Measurements from ENCODE around the gene FMNL2. TPM values are rescaled to one million over a fixed set of nuclear protein-coding genes. Genes with fewer than 3 reads are reported as not detected.

FMNL2 gene
- total RNA-seq, 1 donor from 2014 or later: 108 TPM

DNA sequence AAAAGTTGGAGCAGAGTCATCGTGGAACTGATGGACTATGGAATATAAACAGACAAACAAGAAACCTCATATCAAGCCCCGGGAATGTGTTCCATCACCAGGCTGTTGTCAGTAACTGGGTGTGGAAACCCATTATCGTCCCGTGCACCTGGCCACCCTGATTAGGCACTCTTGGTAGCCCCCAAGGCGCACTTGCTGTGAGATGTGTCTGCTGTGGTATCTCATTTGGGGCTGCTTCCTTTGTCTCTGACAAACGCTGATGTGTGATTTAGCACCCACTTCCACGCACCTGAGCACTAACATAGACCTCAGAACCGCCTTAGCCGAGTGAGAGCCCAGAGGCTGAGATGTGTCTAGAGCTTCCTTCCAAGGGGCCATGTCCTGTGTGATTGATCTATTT, 286.0 kb downstream of the FMNL2 start:
- TF ChIP-seq, protein P1, sequence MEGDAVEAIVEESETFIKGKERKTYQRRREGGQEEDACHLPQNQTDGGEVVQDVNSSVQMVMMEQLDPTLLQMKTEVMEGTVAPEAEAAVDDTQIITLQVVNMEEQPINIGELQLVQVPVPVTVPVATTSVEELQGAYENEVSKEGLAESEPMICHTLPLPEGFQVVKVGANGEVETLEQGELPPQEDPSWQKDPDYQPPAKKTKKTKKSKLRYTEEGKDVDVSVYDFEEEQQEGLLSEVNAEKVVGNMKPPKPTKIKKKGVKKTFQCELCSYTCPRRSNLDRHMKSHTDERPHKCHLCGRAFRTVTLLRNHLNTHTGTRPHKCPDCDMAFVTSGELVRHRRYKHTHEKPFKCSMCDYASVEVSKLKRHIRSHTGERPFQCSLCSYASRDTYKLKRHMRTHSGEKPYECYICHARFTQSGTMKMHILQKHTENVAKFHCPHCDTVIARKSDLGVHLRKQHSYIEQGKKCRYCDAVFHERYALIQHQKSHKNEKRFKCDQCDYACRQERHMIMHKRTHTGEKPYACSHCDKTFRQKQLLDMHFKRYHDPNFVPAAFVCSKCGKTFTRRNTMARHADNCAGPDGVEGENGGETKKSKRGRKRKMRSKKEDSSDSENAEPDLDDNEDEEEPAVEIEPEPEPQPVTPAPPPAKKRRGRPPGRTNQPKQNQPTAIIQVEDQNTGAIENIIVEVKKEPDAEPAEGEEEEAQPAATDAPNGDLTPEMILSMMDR (IDR thresholded peaks at IDR 0.05; ENCODE audit: unreplicated experiment): no peak
- peaks cover 4% of the 10 kb centered on the region for H3K4me1 Mint-ChIP-seq (ENCODE audit: low read depth)
- H3K4me3 Mint-ChIP-seq (ENCODE audit: low read depth): no peak overlapping the region
- H3K36me3 Mint-ChIP-seq (ENCODE audit: insufficient read depth): peaks cover 49% of the 10 kb centered on the region
- no peaks in the 10 kb centered on the region for H3K9me3 Mint-ChIP-seq (ENCODE audit: low read depth)
- H3K27me3 Mint-ChIP-seq: no peaks in the 10 kb centered on the region
- H3K27ac Mint-ChIP-seq: no peak overlapping the region
- no peak for DNase-seq (ENCODE audit: low spot score, unreplicated experiment)

DNA sequence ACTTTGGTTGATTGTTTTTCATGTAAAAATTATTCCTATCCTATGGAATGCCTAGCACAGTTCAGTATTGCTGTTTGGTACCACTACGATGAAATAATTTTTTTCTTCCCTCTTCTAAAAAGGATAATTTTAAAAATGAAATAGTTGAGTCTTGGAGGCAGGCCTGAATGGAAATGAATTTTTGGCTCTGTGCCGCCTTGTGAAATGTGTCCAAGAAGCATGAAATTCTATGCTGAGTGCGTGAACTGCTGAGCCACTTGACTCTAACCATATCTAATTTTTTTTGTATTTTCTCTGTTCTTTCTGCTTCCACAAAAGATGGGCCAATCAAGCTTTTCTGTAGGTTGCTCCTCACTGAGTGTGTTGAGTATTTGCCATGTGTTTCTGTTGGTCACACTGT, 287.2 kb downstream of the FMNL2 start:
- TF ChIP-seq, protein P1 (IDR thresholded peaks at IDR 0.05; ENCODE audit: unreplicated experiment): no peak

DNA sequence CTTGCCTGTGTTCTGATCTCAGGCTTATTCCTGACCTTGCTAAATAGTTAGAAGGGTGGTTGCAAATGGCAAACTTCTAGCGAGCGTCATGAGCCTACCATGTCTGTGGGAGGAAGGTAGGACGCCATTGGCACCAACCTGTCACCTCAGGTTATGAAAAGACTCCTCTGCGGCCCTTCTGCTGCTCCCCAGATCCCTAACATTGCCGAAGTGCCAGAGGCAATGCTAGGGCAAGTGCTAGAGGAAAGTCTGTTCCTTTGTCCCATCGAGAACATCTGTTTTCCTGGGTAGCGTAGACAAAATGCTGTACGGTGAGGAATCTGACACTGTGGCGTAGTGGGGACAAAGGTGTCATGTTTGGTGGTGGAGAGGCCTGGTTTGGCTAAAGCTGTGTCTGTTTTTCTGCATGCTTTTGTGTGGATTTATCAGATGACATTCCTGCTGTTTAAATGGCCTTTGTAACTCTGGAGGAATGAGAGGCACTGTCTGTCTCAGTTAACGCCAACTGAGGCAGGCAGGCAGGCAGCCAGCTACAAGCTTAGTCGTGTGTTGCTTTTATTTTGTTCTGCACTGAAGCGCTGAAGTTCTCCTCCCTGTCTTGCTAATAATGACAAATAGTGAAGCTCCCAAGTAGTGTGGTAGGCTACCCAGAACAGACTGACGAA, 288.2 kb downstream of the FMNL2 start:
- no peak overlapping the region for H3K4me3 Mint-ChIP-seq (ENCODE audit: low read depth)
- peaks cover 11% of the 10 kb centered on the region for H3K4me1 Mint-ChIP-seq (ENCODE audit: low read depth)
- TF ChIP-seq, protein P1 (IDR thresholded peaks at IDR 0.05; ENCODE audit: unreplicated experiment): no peak
- no peak for DNase-seq (ENCODE audit: low spot score, unreplicated experiment)
- H3K27me3 Mint-ChIP-seq: no peaks in the 10 kb centered on the region
- peaks cover 48% of the 10 kb centered on the region for H3K36me3 Mint-ChIP-seq (ENCODE audit: insufficient read depth)
- H3K27ac Mint-ChIP-seq: peak overlapping the region; percentile 71
- H3K9me3 Mint-ChIP-seq (ENCODE audit: low read depth): no peaks in the 10 kb centered on the region

More for the DNA sequence above, 287.2 kb downstream of the FMNL2 start:
- Mint-ChIP-seq H3K4me1 (ENCODE audit: low read depth) (peaks cover 11% of the 10 kb centered on the region), H3K27me3 (no peaks in the 10 kb centered on the region), H3K9me3 (ENCODE audit: low read depth) (no peaks in the 10 kb centered on the region), H3K27ac (no peak overlapping the region), H3K36me3 (ENCODE audit: insufficient read depth) (peaks cover 45% of the 10 kb centered on the region), H3K4me3 (ENCODE audit: low read depth) (no peak overlapping the region)
- DNase-seq (ENCODE audit: low spot score, unreplicated experiment): no peak

DNA sequence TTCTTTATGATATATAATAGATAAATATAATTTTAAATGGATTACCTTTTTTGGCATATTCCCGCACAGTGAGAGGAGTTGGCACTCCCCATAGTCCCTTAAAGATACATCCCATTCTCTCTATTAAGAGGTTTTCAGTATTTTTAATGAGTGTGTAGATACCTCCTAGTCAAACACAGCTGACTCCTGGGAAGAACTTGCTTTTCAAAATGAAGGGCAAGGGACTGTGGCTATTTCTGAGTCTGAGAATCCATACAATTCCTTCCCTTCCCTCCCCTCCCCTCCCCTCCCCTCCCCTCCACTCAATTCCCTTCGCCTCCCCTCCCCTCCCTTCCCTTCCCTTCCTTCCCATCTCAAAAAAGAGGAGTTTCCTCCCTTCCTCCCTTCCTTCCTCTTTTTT, 288.8 kb downstream of the FMNL2 start:
- Mint-ChIP-seq H3K9me3 (ENCODE audit: low read depth) (no peaks in the 10 kb centered on the region), H3K4me3 (ENCODE audit: low read depth) (no peak overlapping the region)

DNA sequence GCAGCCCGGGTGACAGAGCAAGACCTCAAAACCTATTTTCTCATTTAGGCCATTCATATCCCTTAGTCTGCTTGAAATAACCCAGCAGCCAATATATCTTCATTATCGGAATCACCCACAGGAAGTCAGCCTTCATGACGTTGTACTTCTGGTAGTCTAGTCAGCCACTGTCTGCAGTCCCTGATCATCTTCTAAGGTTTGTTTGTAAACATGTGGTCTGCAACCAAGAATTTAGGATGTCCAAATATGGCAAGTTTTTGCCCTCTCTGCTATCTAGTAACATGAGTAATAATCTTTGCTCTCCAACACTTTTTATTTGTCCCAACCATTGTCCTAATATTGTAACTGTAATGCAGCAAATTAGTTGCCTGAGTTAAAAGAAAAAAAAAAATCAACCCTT, 289.8 kb downstream of the FMNL2 start:
- H3K36me3 Mint-ChIP-seq (ENCODE audit: insufficient read depth): peaks cover 48% of the 10 kb centered on the region
- peak overlapping the region; percentile 34 for H3K27ac Mint-ChIP-seq
- no peak for DNase-seq (ENCODE audit: low spot score, unreplicated experiment)
- no peaks in the 10 kb centered on the region for H3K9me3 Mint-ChIP-seq (ENCODE audit: low read depth)
- TF ChIP-seq, protein P1 (IDR thresholded peaks at IDR 0.05; ENCODE audit: unreplicated experiment): no peak
- H3K27me3 Mint-ChIP-seq: no peaks in the 10 kb centered on the region
- H3K4me1 Mint-ChIP-seq (ENCODE audit: low read depth): peaks cover 11% of the 10 kb centered on the region
- H3K4me3 Mint-ChIP-seq (ENCODE audit: low read depth): no peak overlapping the region

More for the DNA sequence above, 288.8 kb downstream of the FMNL2 start:
- no peaks in the 10 kb centered on the region for H3K27me3 Mint-ChIP-seq
- peaks cover 46% of the 10 kb centered on the region for H3K36me3 Mint-ChIP-seq (ENCODE audit: insufficient read depth)
- no peak for DNase-seq (ENCODE audit: low spot score, unreplicated experiment)
- H3K27ac Mint-ChIP-seq: no peak overlapping the region
- H3K4me1 Mint-ChIP-seq (ENCODE audit: low read depth): peaks cover 11% of the 10 kb centered on the region
- TF ChIP-seq, protein P1 (IDR thresholded peaks at IDR 0.05; ENCODE audit: unreplicated experiment): no peak
